Body of pancreas (tissue), 4 donors: ENCODE results near the gene CHST1. TPM values are rescaled to one million over a fixed set of nuclear protein-coding genes. Genes with fewer than 3 reads are reported as not detected.

Experiments
- ATAC-seq: fragments of 150-250 bp; one replicate; pipeline ENCODE4 v1.9.1; 2016
- DNase-seq, 4 donors: peaks; one replicate each; pipeline ENCODE4 v3.0.0-alpha.2; 2019
- H3K27ac ChIP-seq, 4 donors: fragments of 200-600 bp; sonication (generic); 1 replicate in 3 of 4; 2 replicates in 1 of 4; pipeline versions ENCODE4 v1.5.1 to v1.6.1; 2016 to 2019; ENCODE audit warnings: mild to moderate bottlenecking in 1 of 4, mixed read lengths in 1 of 4, moderate library complexity in 1 of 4
- H3K27me3 ChIP-seq, 2 donors: fragments of 200-600 bp; sonication (generic); one replicate each; pipeline ENCODE4 v1.6.0; 2016; ENCODE audit warnings: mild to moderate bottlenecking in 1 of 2
- H3K36me3 ChIP-seq, 2 donors: fragments of 200-600 bp; sonication (generic); replicated peaks in 1 of 2; 2 replicates each; pipeline ENCODE4 v1.5.1; 2016; ENCODE audit warnings: low read depth in 2 of 2; ENCODE audit not compliant: insufficient read depth in 1 of 2
- H3K4me1 ChIP-seq: fragments of 200-600 bp; sonication (generic); one replicate; pipeline ENCODE4 v1.6.0; 2016
- H3K4me3 ChIP-seq, 2 donors: fragments of 200-600 bp; sonication (generic); 1 replicate in 1 of 2; 2 replicates in 1 of 2; pipeline ENCODE4 v1.5.1; 2016 to 2019
- H3K9me3 ChIP-seq, 3 donors: fragments of 200-600 bp; sonication (generic); 1 replicate in 2 of 3; 2 replicates in 1 of 3; pipeline ENCODE4 v1.5.1; 2016
- CTCF ChIP-seq, 7 experiments: fragments of 450-650 bp in 4 of 7; fragments of 200-600 bp in 3 of 7; sonication (generic) in 3 of 7; IDR thresholded peaks; one replicate each; pipeline ENCODE4 v1.5.1; 2016 to 2019; ENCODE audit warnings: antibody characterized with exemption in 7 of 7
- POLR2A ChIP-seq, 3 donors: fragments of 450-650 bp; IDR thresholded peaks; one replicate each; pipeline ENCODE4 v1.6.1; 2016; ENCODE audit warnings: antibody characterized with exemption in 3 of 3, mild to moderate bottlenecking in 2 of 3
- WGBS, 2 donors: methylation state at CpG; one replicate each; pipeline ENCODE4 v1.1.5; 2017; 5-methylcytosine and 5-hydroxymethylcytosine counted together
- intact Hi-C: fragments of 100-400 bp; cut with DNase I; formaldehyde crosslinking; loops from one replicate; pipeline ENCODE4 v1.15.1; 2023
- total RNA-seq, 2 donors: library from RNA; depleted of rRNA; stranded (reverse); fragments of >200 nt; gene quantifications; one replicate each; pipeline ENCODE4 v1.1.0, GENCODE V29; 2016

CHST1 gene
- total RNA-seq, 2 donors from 2014 or later = 1.3 to 2.0 TPM

- Histone ChIP-seq H3K36me3 (no peaks in the 10 kb centered on the region), H3K4me1 (no peaks in the 10 kb centered on the region), H3K27me3 (no peaks in the 10 kb centered on the region), H3K4me3 (no peak overlapping the region), H3K9me3 (no peaks in the 10 kb centered on the region), H3K27ac (no peak overlapping the region)
- TF ChIP-seq POLR2A (IDR thresholded peaks at IDR 0.05) = no peak
- no peak for TF ChIP-seq CTCF (IDR thresholded peaks at IDR 0.05)
- ATAC-seq = no peak
- 62 to 72% methylated on average over 9 of the region's 9 CpGs for WGBS, 2 donors
- no peak for DNase-seq
- intact Hi-C loops = no loop called here
Measured at GRCh38 chr11:45648931-45649330, 16.5 kb downstream of the CHST1 start.

GRCh38 chr11:45647786-45648185 is 17.6 kb downstream of the CHST1 start:
- H3K36me3 ChIP-seq = no peaks in the 10 kb centered on the region
- 10 to 60% methylated on average over 1 of the region's 1 CpG for WGBS, 2 donors
- no peaks in the 10 kb centered on the region for H3K4me1 ChIP-seq
- no peak for DNase-seq
- no peaks in the 10 kb centered on the region for H3K27me3 ChIP-seq
- TF ChIP-seq POLR2A (IDR thresholded peaks at IDR 0.05) (no peak), CTCF (IDR thresholded peaks at IDR 0.05) (no peak)
- intact Hi-C loops = no loop called here
- ATAC-seq = no peak
- no peak overlapping the region for H3K4me3 ChIP-seq
- no peak overlapping the region for H3K27ac ChIP-seq
- no peaks in the 10 kb centered on the region for H3K9me3 ChIP-seq

DNA sequence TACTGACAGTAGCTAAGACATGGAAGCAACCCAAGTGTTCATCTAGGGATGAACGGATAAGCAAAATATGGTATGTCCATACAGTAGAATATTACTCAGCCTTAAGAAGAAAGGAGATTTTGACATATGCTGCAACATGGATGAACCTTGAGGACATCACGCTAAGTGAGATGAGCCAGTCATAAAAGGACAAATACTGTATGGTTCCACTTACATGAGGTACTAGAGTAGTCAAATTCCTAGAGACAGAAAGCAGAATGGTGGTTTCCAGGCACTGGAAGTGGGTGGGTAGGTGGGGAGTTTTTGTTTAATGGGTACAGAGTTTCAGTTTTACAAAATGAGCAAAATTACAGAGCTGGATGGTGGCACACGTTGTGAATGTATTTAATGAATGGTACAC is 18.1 kb downstream of the CHST1 start:
- Histone ChIP-seq H3K4me3 (no peak overlapping the region), H3K9me3 (no peaks in the 10 kb centered on the region), H3K27me3 (no peaks in the 10 kb centered on the region), H3K36me3 (no peaks in the 10 kb centered on the region), H3K4me1 (no peaks in the 10 kb centered on the region), H3K27ac (no peak overlapping the region)
- no peak for TF ChIP-seq POLR2A (IDR thresholded peaks at IDR 0.05)
- no peak for TF ChIP-seq CTCF (IDR thresholded peaks at IDR 0.05)
- WGBS, 2 donors = 63 to 64% methylated on average over 3 of the region's 3 CpGs
- ATAC-seq = no peak
- DNase-seq = no peak
- intact Hi-C loops = no loop called here

- H3K9me3 ChIP-seq = no peaks in the 10 kb centered on the region
- ATAC-seq (no peak), DNase-seq (no peak)
- intact Hi-C loops = no loop called here
- TF ChIP-seq CTCF (IDR thresholded peaks at IDR 0.05) = no peak
- no peak for TF ChIP-seq POLR2A (IDR thresholded peaks at IDR 0.05)
- H3K27me3 ChIP-seq = no peaks in the 10 kb centered on the region
- H3K36me3 ChIP-seq = no peaks in the 10 kb centered on the region
- 92% methylated on average over 1 of the region's 1 CpG; no CpG with 5 or more reads in 1 of the 2 donors for WGBS, 2 donors
- no peaks in the 10 kb centered on the region for H3K4me1 ChIP-seq
- no peak overlapping the region for H3K4me3 ChIP-seq
- no peak overlapping the region for H3K27ac ChIP-seq
Measured at GRCh38 chr11:45646275-45646927, 19.0 kb downstream of the CHST1 start.
